Mesendoderm (in vitro differentiated cells): ENCODE results near the gene IL17RC.
A peak's percentile ranks its signal among the peaks of the same experiment; 100 is the strongest.

Experiments used
- DNase-seq: peaks from one replicate; pipeline ENCODE4 v3.0.0; 2013
- H2AK5ac ChIP-seq: 2 replicates; pipeline ENCODE4 v1.6.1; 2013; ENCODE audit warnings: low read length, inconsistent platforms
- H2BK120ac ChIP-seq: 2 replicates; pipeline ENCODE4 v1.6.1; 2013; ENCODE audit warnings: low read depth, mild to moderate bottlenecking, low read length, moderate library complexity, mixed read lengths
- H2BK15ac ChIP-seq: replicated peaks from 2 replicates; pipeline ENCODE4 v1.6.1; 2013; ENCODE audit warnings: low read depth, mild to moderate bottlenecking, moderate library complexity
- H2BK5ac ChIP-seq: 2 replicates; pipeline ENCODE4 v1.6.1; 2013; ENCODE audit warnings: low read length, inconsistent platforms
- H3K18ac ChIP-seq: 2 replicates; pipeline ENCODE4 v1.6.1; 2013; ENCODE audit warnings: mild to moderate bottlenecking, low read length, mixed read lengths
- H3K23ac ChIP-seq: one replicate; pipeline ENCODE4 v1.6.1; 2013; ENCODE audit warnings: low read length
- H3K27ac ChIP-seq: 2 replicates; pipeline ENCODE4 v1.5.1; 2013; ENCODE audit warnings: low read depth, mild to moderate bottlenecking, inconsistent platforms, low read length, moderate library complexity
- H3K27me3 ChIP-seq: 2 replicates; pipeline ENCODE4 v1.6.1; 2013; ENCODE audit warnings: low read length, control low read depth, mild to moderate bottlenecking, inconsistent platforms; ENCODE audit not compliant: insufficient read depth, poor library complexity
- H3K36me3 ChIP-seq: 2 replicates; pipeline ENCODE4 v1.6.1; 2013; ENCODE audit warnings: low read length, inconsistent platforms; ENCODE audit not compliant: control insufficient read depth, insufficient read depth
- H3K4ac ChIP-seq: one replicate; pipeline ENCODE4 v1.6.1; 2013; ENCODE audit warnings: low read depth, mild to moderate bottlenecking, low read length, moderate library complexity
- H3K4me1 ChIP-seq: 2 replicates; pipeline ENCODE4 v1.6.1; 2013; ENCODE audit warnings: low read depth, low read length, inconsistent platforms; ENCODE audit not compliant: control insufficient read depth
- H3K4me2 ChIP-seq: 2 replicates; pipeline ENCODE4 v1.6.1; 2013; ENCODE audit warnings: low read length
- H3K4me3 ChIP-seq: 2 replicates; pipeline ENCODE4 v1.5.1; 2013; ENCODE audit warnings: mild to moderate bottlenecking, low read length
- H3K56ac ChIP-seq: one replicate; pipeline ENCODE4 v1.6.1; 2013; ENCODE audit warnings: low read length
- H3K79me1 ChIP-seq: 2 replicates; pipeline ENCODE4 v1.6.1; 2013; ENCODE audit warnings: low read length, inconsistent platforms
- H3K79me2 ChIP-seq: 2 replicates; pipeline ENCODE4 v1.6.1; 2013; ENCODE audit warnings: mild to moderate bottlenecking, low read length; ENCODE audit not compliant: control insufficient read depth, insufficient read depth
- H3K9ac ChIP-seq: 2 replicates; pipeline ENCODE4 v1.6.1; 2013; ENCODE audit warnings: low read length, inconsistent platforms
- H4K5ac ChIP-seq: one replicate; pipeline ENCODE4 v1.6.1; 2013; ENCODE audit warnings: low read length
- H4K8ac ChIP-seq: one replicate; pipeline ENCODE4 v1.6.1; 2013; ENCODE audit warnings: low read depth, mild to moderate bottlenecking, control low read depth, low read length, moderate library complexity
- WGBS: extraction: QIAGEN DNeasy Blood & Tissue Kit; methylation state at CpG from one replicate; pipeline ENCODE4 v1.1.7; 2013; ENCODE audit warnings: low lambda C conversion rate, missing lambda C conversion rate; ENCODE audit not compliant: insufficient coverage; ENCODE audit errors: extremely low coverage; 5-methylcytosine and 5-hydroxymethylcytosine counted together

The IL17RC gene

DNA sequence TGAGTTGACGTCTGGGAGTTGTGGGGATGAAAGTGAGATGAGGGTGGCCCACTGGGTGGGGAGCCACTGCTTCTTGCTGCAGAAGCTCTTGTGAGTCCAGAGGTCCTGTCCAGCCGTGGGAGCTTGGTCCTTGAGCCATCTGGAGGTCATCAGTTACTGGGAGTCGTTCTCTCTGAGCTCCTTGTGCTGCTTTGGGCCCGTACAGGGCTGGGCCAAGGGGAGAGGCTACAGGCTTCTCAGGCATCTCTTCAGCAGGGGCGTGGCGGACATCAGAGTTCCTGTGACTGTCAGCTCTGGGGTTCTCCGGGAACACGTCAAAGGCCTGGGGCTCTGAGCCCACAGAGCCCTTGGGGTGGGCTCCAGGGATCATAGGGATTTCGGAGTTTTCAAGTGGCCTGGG is 32.7 kb downstream of the IL17RC start:
- Histone ChIP-seq H2BK120ac (no peak overlapping the region), H4K5ac (no peak overlapping the region), H3K27me3 (no peaks in the 10 kb centered on the region), H3K4me3 (no peak overlapping the region), H2BK15ac (no peak overlapping the region), H3K9ac (no peak overlapping the region), H3K18ac (no peak overlapping the region), H2AK5ac (no peak overlapping the region), H3K27ac (no peak overlapping the region), H3K23ac (no peak overlapping the region), H2BK5ac (no peak overlapping the region), H4K8ac (no peak overlapping the region), H3K56ac (no peak overlapping the region), H3K4me1 (no peaks in the 10 kb centered on the region), H3K4ac (no peak overlapping the region), H3K79me1 (no peaks in the 10 kb centered on the region), H3K36me3 (no peaks in the 10 kb centered on the region), H3K79me2 (no peaks in the 10 kb centered on the region), H3K4me2 (no peak overlapping the region)
- no CpG with 5 or more reads among the region's 9 CpGs for WGBS
- no peak for DNase-seq

- Histone ChIP-seq H3K27ac (no peak overlapping the region), H4K5ac (no peak overlapping the region), H3K4me1 (no peaks in the 10 kb centered on the region), H3K23ac (no peak overlapping the region), H2BK120ac (no peak overlapping the region), H3K79me2 (no peaks in the 10 kb centered on the region), H3K4ac (no peak overlapping the region), H4K8ac (no peak overlapping the region), H2BK15ac (no peak overlapping the region), H3K36me3 (no peaks in the 10 kb centered on the region), H2BK5ac (no peak overlapping the region), H3K4me3 (no peak overlapping the region), H3K27me3 (no peaks in the 10 kb centered on the region), H3K9ac (no peak overlapping the region), H3K18ac (no peak overlapping the region), H3K79me1 (no peaks in the 10 kb centered on the region), H3K56ac (no peak overlapping the region), H2AK5ac (no peak overlapping the region), H3K4me2 (no peak overlapping the region)
- no CpG with 5 or more reads among the region's 7 CpGs for WGBS
- no peak for DNase-seq
Observed at GRCh38 chr3:9951126-9951525, 34.2 kb downstream of the IL17RC start.

GRCh38 chr3:9951598-9951961 is 34.7 kb downstream of the IL17RC start:
- Histone ChIP-seq H3K79me1 (no peaks in the 10 kb centered on the region), H3K4me2 (peak overlapping the region; percentile 53), H3K56ac (peak overlapping the region; percentile 77), H3K18ac (no peak overlapping the region), H3K9ac (peak overlapping the region; percentile 55), H3K79me2 (no peaks in the 10 kb centered on the region), H4K5ac (no peak overlapping the region), H3K27ac (no peak overlapping the region), H2BK120ac (no peak overlapping the region), H2AK5ac (no peak overlapping the region), H2BK15ac (no peak overlapping the region), H3K4me1 (no peaks in the 10 kb centered on the region), H4K8ac (no peak overlapping the region), H3K23ac (no peak overlapping the region), H3K4me3 (no peak overlapping the region), H2BK5ac (no peak overlapping the region), H3K27me3 (no peaks in the 10 kb centered on the region), H3K36me3 (no peaks in the 10 kb centered on the region), H3K4ac (no peak overlapping the region)
- WGBS = no CpG with 5 or more reads among the region's 10 CpGs
- no peak for DNase-seq

- H3K18ac ChIP-seq = no peak within 1 kb of the TSS
- H3K79me2 ChIP-seq = no peaks in the 10 kb centered on the region
- no peaks in the 10 kb centered on the region for H3K36me3 ChIP-seq
- no peak within 1 kb of the TSS for H4K8ac ChIP-seq
- WGBS = no CpG with 5 or more reads among the region's 52 CpGs
- H3K9ac ChIP-seq = peak within 1 kb of the TSS; percentile 55
- H2BK5ac ChIP-seq = no peak within 1 kb of the TSS
- peak within 1 kb of the TSS; percentile 53 for H3K4me2 ChIP-seq
- no peak within 1 kb of the TSS for H3K23ac ChIP-seq
- H3K56ac ChIP-seq = peak within 1 kb of the TSS; percentile 77
- H3K4me3 ChIP-seq = peak within 1 kb of the TSS; percentile 49
- no peak within 1 kb of the TSS for H4K5ac ChIP-seq
- H2AK5ac ChIP-seq = no peak within 1 kb of the TSS
- no peaks in the 10 kb centered on the region for H3K27me3 ChIP-seq
- no peak within 1 kb of the TSS for H2BK15ac ChIP-seq
- peak; percentile 64 for DNase-seq
- H3K79me1 ChIP-seq = no peaks in the 10 kb centered on the region
- H3K27ac ChIP-seq = no peak within 1 kb of the TSS
- no peak within 1 kb of the TSS for H3K4ac ChIP-seq
- H3K4me1 ChIP-seq = no peaks in the 10 kb centered on the region
- H2BK120ac ChIP-seq = no peak within 1 kb of the TSS
Observed at GRCh38 chr3:9951962-9952805, 35.3 kb downstream of the IL17RC start, which contains the start of gene PRRT3. Gene PRRT3, minus strand, starts transcription at chr3:9952408. Its CDS starts 2,293 bp downstream, at chr3:9950115.

DNA sequence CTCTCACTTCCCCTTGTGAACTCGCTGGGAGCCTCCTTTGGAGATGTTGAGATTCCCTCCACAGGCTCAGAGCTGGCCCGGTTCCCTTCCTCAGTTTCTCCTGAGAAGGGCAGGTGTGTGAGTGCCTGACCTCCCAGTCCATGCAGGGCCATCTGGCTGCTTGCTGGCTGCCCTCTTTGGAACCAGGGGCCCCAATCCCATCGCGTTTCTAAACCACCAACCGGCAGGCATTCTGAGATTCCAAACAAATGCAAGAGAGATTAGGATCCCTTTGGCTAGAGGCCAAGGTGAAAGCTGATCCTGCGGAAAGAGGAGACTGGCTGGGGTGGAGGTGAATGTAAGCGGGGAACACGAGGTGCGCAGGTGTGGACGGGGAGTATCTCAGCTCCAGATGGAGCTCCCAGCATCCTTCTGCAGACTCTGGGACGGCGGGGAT is 38.2 kb downstream of the IL17RC start:
- no CpG with 5 or more reads among the region's 12 CpGs for WGBS
- DNase-seq = peak; percentile 46
- H3K23ac ChIP-seq = no peak overlapping the region
- no peak overlapping the region for H2AK5ac ChIP-seq
- no peak overlapping the region for H4K5ac ChIP-seq
- H2BK15ac ChIP-seq = no peak overlapping the region
- no peak overlapping the region for H3K18ac ChIP-seq
- H3K4ac ChIP-seq = no peak overlapping the region
- no peak overlapping the region for H3K27ac ChIP-seq
- no peaks in the 10 kb centered on the region for H3K79me2 ChIP-seq
- no peak overlapping the region for H3K9ac ChIP-seq
- no peak overlapping the region for H3K4me3 ChIP-seq
- H2BK120ac ChIP-seq = no peak overlapping the region
- no peaks in the 10 kb centered on the region for H3K27me3 ChIP-seq
- H3K36me3 ChIP-seq = no peaks in the 10 kb centered on the region
- no peaks in the 10 kb centered on the region for H3K4me1 ChIP-seq
- no peaks in the 10 kb centered on the region for H3K79me1 ChIP-seq
- H4K8ac ChIP-seq = no peak overlapping the region
- H3K56ac ChIP-seq = no peak overlapping the region
- no peak overlapping the region for H2BK5ac ChIP-seq
- no peak overlapping the region for H3K4me2 ChIP-seq
